Esophagus squamous epithelium (tissue), 4 donors: ENCODE data around the gene DAB2IP.

Experiments
- CTCF ChIP-seq, 6 experiments: fragments of 450-650 bp in 4 of 6; fragments of 200-600 bp in 2 of 6; sonication (generic) in 2 of 6; IDR thresholded peaks; one replicate each; pipeline ENCODE4 v1.5.1; 2016 to 2019; ENCODE audit warnings: antibody characterized with exemption in 6 of 6, mild to moderate bottlenecking in 4 of 6, moderate library complexity in 4 of 6
- POLR2A ChIP-seq, 4 donors: fragments of 450-650 bp; IDR thresholded peaks; one replicate each; pipeline ENCODE4 v1.6.1; 2017; ENCODE audit warnings: antibody characterized with exemption in 4 of 4, mild to moderate bottlenecking in 4 of 4, moderate library complexity in 3 of 4

GRCh38 chr9:121676926-121677325 lies 25.5 kb downstream of the DAB2IP start:
- TF ChIP-seq CTCF (IDR thresholded peaks at IDR 0.05): no peak
- no peak for TF ChIP-seq POLR2A (IDR thresholded peaks at IDR 0.05)
